ENCODE measurements around the gene CD82. TPM values are rescaled to one million over a fixed set of nuclear protein-coding genes. Genes with fewer than 3 reads are reported as not detected.
A peak's percentile ranks its signal among the peaks of the same experiment; 100 is the strongest.

CD82 gene
- polyA plus RNA-seq, 1 donor (not counting 4 experiments of a cell fraction or from before 2014, with no cell fraction given): 118 TPM

- Histone ChIP-seq H4K20me1 (ENCODE audit: control insufficient read depth, extremely low read depth, insufficient read depth, low read length) (no peaks in the 10 kb centered on the region), H3K36me3 (ENCODE audit: control insufficient read depth in 2 of 2, extremely low read depth in 1 of 2, insufficient read depth in 2 of 2, low read length in 2 of 2) (peaks cover 9 to 11% of the 10 kb centered on the region in 2 experiments), H3K4me2 (ENCODE audit: control insufficient read depth, extremely low read depth, insufficient read depth, low read depth, low read length) (no peak overlapping the region), H3K9me1 (ENCODE audit: control insufficient read depth, extremely low read depth, insufficient read depth, low read length) (peaks cover 2% of the 10 kb centered on the region), H3K27ac (ENCODE audit: control insufficient read depth, insufficient read depth, low read length) (peak overlapping the region; percentile 94), H2AFZ (ENCODE audit: control insufficient read depth, low read length) (no peak overlapping the region), H3K27me3 (ENCODE audit: control insufficient read depth, extremely low read depth, insufficient read depth, low read length) (no peaks in the 10 kb centered on the region), H3K4me1 (ENCODE audit: control insufficient read depth, extremely low read depth, insufficient read depth, low read length) (peaks cover 87% of the 10 kb centered on the region), H3K4me3 (ENCODE audit: control insufficient read depth in 2 of 3, extremely low read depth in 1 of 3, insufficient read depth in 2 of 3, low read depth in 1 of 3, low read length in 3 of 3) (no peak overlapping the region), H3K79me2 (ENCODE audit: control insufficient read depth, insufficient read depth, low read length) (peaks cover 69% of the 10 kb centered on the region), H3K9me3 (ENCODE audit: control insufficient read depth, low read depth, low read length) (no peaks in the 10 kb centered on the region), H3K9ac (ENCODE audit: control insufficient read depth, extremely low read depth, insufficient read depth, low read length) (no peak overlapping the region)
- no peak for TF ChIP-seq CTCF (optimal IDR thresholded peaks at IDR 0.05 in 1 of 3, IDR thresholded peaks at IDR 0.05 in 1 of 3, conservative IDR thresholded peaks at IDR 0.05 in 1 of 3; ENCODE audit: extremely low read depth in 1 of 3, insufficient read depth in 2 of 3, low read length in 3 of 3)
- TF ChIP-seq EZH2 (IDR thresholded peaks at IDR 0.05; ENCODE audit: low read length): no peak
- DNase-seq (ENCODE audit: low read depth, low spot score): no peak
- no peak for FAIRE-seq
- dilution Hi-C loops (cut with MboI; ENCODE audit: extremely low pct_ligation_motif_present, low sequenced_read_pairs): no loop called here
These were observed 6.4 kb downstream of the CD82 start for GRCh38 chr11:44571871-44572270.

DNA sequence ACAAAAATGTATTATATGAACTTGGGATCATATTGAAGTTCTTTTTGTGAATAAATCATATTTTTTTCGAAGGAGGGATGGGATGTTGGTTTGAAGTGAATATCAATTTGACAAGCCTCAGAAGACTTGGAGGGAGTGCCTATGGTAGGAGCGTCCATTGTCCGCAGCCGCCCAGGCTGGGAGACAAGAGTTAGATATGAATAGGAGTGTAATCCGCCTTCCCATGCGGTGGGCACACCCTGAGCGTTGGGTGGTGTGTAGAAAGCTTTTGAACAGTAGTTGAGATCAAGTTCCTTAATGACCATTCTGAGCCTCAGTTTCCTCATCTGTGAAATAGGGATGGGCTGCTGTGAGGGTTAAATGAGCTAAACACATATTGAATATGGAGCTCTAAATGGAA, 7.0 kb downstream of the CD82 start:
- peaks cover 87% of the 10 kb centered on the region for H3K4me1 ChIP-seq (ENCODE audit: control insufficient read depth, extremely low read depth, insufficient read depth, low read length)
- peak overlapping the region; percentile 3 for H3K9ac ChIP-seq (ENCODE audit: control insufficient read depth, extremely low read depth, insufficient read depth, low read length)
- no peaks in the 10 kb centered on the region for H4K20me1 ChIP-seq (ENCODE audit: control insufficient read depth, extremely low read depth, insufficient read depth, low read length)
- FAIRE-seq: no peak
- no peak for TF ChIP-seq CTCF (optimal IDR thresholded peaks at IDR 0.05 in 1 of 3, IDR thresholded peaks at IDR 0.05 in 1 of 3, conservative IDR thresholded peaks at IDR 0.05 in 1 of 3; ENCODE audit: extremely low read depth in 1 of 3, insufficient read depth in 2 of 3, low read length in 3 of 3)
- TF ChIP-seq EZH2 (IDR thresholded peaks at IDR 0.05; ENCODE audit: low read length): no peak
- peak overlapping the region; percentile 45 for H3K4me2 ChIP-seq (ENCODE audit: control insufficient read depth, extremely low read depth, insufficient read depth, low read depth, low read length)
- dilution Hi-C loops (cut with MboI; ENCODE audit: extremely low pct_ligation_motif_present, low sequenced_read_pairs): no loop called here
- peaks cover 2% of the 10 kb centered on the region for H3K9me1 ChIP-seq (ENCODE audit: control insufficient read depth, extremely low read depth, insufficient read depth, low read length)
- peaks cover 8 to 13% of the 10 kb centered on the region in 2 experiments for H3K36me3 ChIP-seq (ENCODE audit: control insufficient read depth in 2 of 2, extremely low read depth in 1 of 2, insufficient read depth in 2 of 2, low read length in 2 of 2)
- H3K79me2 ChIP-seq (ENCODE audit: control insufficient read depth, insufficient read depth, low read length): peaks cover 67% of the 10 kb centered on the region
- no peak overlapping the region for H2AFZ ChIP-seq (ENCODE audit: control insufficient read depth, low read length)
- peak overlapping the region; percentile 94 for H3K27ac ChIP-seq (ENCODE audit: control insufficient read depth, insufficient read depth, low read length)
- DNase-seq (ENCODE audit: low read depth, low spot score): no peak
- no peak overlapping the region for H3K4me3 ChIP-seq (ENCODE audit: control insufficient read depth in 2 of 3, extremely low read depth in 1 of 3, insufficient read depth in 2 of 3, low read depth in 1 of 3, low read length in 3 of 3)
- H3K27me3 ChIP-seq (ENCODE audit: control insufficient read depth, extremely low read depth, insufficient read depth, low read length): no peaks in the 10 kb centered on the region
- H3K9me3 ChIP-seq (ENCODE audit: control insufficient read depth, low read depth, low read length): no peaks in the 10 kb centered on the region
